UCSD-AML1 (cell line): Measurements from ENCODE around the gene OR9I1.

Source experiments
- DNase-seq: peaks from one replicate; lab custom pipeline; 2025; ENCODE audit not compliant: unreplicated experiment; lab: John Stamatoyannopoulos, UW

Gene OR9I1, protein sequence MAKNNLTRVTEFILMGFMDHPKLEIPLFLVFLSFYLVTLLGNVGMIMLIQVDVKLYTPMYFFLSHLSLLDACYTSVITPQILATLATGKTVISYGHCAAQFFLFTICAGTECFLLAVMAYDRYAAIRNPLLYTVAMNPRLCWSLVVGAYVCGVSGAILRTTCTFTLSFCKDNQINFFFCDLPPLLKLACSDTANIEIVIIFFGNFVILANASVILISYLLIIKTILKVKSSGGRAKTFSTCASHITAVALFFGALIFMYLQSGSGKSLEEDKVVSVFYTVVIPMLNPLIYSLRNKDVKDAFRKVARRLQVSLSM

DNA sequence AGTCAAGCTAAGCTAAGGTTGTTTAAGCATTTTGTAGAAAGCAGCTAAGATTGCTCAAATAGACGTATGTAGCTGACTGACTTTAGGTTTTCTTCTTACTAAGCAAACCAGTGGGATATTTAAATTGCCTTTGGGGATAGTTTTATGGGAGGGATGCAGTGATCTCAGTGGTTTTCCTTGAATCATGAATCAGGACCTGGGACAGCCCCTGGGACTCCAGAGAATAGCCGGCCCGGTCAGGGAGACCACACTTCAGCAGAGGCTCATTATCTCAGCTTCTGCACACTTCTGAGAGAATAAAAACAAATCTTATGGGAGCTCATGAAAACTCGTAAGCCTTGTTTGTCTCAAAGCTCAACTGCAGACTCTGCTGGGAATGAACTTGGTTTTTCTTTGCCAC is at the start of gene OR9I1:
OR9I1 (minus strand) TSS at position 62 of the 400 bp plus-strand sequence. CDS start 6,086 bp downstream, outside the sequence.
- no peak for DNase-seq

DNA sequence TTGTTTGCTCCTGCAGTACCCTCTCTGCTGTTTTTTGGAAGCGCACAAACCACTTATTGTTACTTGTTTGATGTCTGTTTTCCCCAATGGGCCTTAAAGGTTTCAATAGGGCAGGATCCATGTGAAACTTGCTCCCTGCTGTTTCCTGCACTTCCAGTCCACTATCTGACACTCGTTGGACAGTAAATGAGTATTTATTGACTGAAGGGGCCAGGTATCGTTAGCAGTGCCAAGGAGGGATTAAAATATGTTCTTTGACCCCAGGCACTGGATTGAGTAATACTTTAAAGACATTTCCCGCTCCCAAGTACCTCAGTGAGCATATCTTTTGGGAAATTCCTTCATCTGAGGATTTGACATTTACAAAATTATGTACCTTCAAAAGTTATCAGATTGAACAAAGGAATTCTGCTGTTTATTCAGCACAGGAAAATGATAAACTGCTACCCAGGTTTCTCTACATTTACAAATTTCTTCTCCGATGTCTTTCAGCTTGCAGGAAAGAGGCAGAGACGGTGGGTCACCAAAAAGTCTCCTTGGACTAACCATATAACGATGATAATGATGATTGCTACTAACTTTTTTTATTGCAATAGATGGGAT is 40.3 kb upstream of the OR9I1 start:
- DNase-seq = no peak

DNA sequence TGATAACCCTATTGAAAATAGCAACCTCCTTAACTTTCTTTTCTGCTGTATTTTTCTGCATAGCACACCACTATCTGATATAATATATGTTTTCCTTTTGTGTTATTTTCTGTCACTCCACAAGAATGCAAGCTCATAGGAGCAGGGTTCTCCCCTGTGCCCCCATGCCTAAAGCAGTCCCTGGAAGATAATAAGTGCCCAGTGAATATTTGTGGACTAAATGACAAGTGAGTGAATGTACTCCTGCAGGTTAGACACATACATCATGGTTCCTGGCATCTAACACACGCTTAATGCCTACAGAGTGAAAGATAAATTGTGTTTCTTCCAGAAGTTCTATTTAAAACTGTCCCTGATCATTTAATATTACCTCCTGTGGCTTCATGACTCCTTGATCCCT is 39.7 kb upstream of the OR9I1 start:
- no peak for DNase-seq

DNA sequence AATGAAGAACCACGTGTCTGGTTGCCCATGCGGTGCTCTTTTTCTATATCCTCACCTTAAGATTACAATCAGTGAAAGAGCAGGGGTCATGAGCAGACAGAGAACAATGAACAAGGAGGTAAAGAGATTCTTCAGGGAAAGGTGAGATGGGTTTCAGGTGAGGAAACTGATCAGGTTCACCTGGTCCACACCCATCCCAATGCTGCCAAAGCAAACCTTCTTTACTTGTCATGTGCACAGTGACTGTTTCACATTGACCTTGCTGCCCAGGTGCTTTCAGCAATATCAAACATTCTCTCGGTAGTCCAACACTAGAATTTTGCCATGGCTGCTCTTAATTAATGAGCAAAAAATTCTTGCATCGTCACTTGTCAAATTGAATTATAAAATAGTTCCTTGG is 39.1 kb upstream of the OR9I1 start:
- DNase-seq = no peak

DNA sequence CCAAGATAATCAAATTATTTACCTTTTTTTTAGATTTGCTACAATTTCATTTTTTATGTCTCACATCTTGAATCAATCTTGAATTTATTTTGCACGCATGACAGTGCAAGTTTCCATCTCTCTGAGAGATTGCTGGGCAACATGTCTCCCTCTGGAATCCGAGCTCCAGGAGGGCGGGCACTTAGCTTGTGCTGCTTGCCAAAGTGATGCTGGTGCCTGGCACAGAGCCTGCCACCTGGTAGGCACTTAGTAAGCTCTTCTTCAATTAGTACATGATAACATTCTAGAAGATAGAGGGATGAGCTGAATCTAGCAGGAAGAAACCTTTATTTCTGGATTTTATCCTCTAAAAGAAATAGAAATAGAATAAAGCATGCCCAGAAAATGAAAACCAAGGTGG is 27.5 kb upstream of the OR9I1 start:
- no peak for DNase-seq

DNA sequence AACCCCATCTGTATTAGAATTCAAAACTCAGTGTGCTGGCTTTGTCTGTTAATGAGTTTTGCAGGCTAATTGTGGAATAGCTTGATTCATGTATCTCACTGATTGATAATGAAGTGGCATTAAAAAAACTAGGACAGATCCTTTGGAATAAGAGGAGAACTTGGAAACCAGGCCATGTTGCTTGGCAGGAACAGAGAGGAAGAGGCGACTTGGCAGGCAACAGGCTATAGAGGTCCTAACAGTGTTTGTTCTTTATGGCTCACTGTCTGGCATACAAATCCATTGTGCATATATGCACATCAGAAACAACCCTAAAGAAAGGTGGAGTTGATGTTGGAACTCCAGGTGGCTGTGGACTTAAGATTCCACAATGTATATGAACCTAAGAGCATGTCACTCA is 17.4 kb upstream of the OR9I1 start:
- DNase-seq = no peak

DNA sequence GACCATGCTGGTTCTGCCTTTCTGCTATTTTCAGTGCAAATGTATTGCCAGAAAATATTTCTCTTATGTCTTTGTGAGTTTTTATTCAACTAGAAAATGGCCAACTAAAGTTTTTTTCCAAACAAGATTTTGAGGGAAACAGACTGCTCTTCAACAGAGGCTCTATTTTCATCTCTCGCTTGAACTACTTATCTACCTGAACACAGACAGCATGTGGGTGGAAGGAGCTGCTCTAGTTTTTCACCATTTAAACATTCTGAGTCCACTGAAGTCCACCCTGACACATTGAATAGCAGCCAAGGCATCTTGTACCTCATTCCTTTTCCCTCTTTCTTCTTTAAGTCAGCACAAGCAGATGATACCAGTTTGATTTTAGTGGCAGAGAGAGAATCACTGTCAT is 9.8 kb upstream of the OR9I1 start:
- DNase-seq = no peak

DNA sequence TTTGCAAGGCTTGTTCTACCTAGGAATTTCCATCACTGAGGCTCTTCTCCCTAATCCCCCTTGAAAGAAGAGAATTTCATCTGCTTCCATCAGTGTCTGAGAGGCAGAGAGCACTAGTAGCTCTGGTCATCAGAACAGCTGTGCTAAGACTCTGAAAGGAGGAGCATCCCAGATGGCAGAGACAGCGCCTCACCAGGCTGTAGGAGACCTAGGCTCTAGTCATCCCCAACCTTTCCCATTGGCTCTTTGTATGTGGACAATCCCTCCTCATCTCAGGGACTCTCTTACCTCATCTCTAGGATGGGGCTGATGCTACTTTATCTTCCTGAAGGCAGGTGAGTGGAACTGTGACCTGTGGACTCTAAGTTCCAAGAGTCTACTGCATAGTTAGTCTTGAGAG is 8.8 kb upstream of the OR9I1 start:
- DNase-seq = no peak

DNA sequence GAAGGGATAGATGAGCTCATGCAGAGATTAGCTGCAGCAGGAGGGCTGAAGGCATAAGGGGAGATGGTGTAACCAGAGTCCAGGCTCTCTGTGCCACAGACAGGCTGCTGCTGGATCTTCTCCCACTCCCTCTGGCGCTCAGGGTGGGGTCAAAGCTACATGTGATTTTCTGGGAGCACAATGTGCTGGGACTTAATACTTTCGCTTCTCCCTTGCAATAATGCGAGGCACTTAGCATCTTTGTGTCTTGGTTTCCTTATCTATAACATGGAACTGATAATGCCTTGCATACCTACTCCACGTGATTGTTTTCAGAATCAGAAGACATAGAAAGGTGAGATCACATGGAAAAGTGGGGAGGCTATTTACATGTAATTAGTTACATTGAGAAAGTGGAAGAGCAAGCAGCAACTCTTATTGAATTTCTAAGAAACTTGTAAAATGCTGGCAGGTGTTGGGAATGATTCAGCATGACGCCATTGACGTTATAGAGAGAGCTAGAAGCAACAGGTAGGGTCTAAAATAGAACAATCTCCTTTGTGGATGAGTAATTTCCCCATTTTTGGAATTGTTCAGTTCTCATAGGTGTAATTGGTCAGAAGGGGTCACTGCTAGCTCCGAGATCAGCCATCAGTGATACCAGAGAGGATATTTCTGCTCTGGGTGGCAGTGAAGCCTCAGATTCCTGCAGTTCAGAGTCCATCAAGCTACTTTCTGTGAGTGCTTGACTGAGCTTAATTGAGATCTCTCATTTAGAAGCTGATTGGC is 8.2 kb upstream of the OR9I1 start:
- DNase-seq = no peak

DNA sequence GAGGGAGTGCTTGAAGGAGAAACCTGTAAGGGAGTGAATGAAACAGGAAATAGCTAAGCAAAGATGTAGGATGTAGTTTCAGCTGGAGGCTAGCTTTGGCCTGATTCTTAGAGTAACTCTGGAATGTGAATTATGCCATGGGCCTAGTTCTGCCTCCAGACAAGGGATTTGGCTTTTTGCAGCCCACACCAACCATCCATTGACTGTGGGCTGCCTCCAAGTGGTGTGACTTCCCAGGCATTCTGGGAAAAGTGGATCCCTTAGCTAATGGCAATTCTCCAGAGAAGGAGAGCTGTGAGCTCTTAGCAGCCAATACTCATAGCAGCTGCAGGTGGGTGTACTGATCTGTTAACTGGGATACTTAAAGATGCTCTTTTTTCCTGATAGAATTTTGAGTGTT is 2.0 kb upstream of the OR9I1 start:
- no peak for DNase-seq

DNA sequence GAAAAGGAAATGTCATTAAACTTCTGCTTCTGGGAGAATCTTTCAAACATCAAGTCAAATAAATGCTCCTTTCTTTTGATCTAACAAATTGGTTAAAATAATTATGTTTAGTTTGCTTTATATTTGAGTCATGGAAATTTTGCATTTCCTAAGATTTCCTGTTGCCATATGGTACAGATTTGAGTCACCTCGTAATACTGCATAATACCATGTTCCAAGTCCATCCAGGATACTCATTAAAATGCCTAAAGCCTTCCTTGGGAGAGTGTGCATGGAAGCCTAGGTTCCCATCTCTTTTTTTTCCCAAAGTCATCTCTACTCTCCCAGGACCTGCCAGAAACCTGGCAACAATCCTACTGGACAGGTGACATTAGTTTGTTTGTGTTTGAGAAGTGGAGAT is 4.2 kb downstream of the OR9I1 start:
- DNase-seq = no peak

DNA sequence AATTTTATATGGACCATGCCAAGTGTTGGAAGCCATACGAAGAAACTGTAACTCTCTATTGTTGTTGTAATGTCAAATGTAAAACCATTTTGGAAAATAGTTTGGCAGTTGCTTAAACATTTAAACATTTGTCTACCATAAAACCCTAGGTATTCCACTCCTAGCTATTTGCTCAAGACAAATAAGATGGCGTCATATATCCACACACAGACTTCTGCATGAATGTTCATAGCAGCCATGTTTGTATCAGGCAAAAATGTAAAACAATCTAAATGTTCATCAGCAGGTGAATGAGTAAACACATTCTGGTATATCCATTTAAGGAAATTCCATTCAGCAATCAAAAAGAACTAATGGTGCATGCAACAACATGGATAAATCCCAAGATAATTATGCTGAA is 27.9 kb downstream of the OR9I1 start:
- no peak for DNase-seq

DNA sequence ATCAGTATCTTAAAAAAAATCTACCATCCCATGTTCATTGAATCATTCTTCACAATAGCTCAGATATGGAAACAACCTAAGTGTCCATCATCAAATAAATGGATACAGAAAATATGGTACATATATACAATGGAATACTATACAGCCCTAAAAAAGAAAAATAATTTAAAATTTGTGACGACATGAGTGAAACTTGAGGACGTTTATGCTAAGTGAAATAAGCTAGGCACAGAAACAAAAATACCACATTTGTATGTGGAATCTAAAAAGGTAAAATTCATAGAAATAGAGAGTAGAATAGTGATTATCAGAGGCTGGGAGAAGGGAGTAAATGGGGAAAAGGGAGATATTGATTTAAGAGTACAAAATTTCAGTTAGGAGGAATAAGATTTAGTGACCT is 38.8 kb downstream of the OR9I1 start:
- DNase-seq = no peak

DNA sequence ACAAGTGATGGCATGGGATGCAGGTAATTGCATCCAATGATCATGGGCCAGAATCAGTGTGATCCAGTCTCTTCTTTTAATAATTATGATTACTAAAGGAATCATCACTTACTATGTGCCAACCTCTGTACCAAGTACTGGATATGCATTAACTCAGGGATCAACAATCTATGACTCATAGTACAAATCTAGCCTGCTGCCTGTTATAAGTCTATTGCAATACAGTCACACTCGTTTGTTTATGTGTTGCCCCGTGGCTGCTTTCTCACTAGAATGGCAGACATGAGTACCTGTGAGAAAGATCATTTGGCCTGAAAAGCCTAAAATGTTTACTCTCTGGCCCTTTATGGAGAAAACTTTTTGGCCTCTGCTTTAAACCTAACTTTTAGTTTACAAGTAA is 49.5 kb downstream of the OR9I1 start:
- DNase-seq = no peak

DNA sequence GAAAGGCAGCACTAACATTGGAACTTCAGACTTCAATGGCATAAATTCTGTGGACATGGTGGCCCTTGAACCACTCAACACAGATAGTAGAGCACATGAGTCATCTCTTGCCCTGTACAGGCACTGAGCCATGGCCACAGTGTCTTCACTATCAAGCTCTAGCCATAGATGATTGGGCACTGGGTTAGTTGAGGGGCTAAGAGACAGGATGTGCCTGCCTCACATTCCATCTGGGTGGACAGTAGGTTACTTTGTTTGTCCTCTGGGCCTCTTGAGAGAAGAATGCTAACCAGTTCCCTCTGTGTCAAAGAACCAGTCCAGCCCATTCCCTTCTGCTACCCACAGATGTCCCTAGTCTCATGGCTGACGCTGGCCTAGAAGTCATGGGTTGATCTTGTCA is 54.7 kb downstream of the OR9I1 start:
- DNase-seq = no peak

DNA sequence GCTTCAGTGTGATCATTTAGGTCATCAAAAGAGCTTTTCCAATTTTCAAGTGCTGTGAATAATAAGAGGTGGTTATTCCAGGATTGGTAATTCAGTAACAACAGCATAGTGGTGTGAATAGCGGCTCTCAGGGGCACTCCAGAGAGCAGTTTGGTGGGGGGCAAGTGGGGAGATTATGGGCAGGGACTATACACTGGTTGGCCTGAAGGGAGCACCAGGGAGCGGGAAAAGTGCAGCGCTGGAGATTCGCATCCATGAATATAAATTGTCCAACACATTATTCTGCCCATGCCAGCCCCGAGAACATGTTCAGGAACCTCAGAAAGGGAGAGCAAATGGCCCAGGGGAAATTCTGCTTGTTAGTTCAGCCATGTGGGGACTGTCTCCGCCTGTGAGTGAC is 56.7 kb downstream of the OR9I1 start:
- no peak for DNase-seq

DNA sequence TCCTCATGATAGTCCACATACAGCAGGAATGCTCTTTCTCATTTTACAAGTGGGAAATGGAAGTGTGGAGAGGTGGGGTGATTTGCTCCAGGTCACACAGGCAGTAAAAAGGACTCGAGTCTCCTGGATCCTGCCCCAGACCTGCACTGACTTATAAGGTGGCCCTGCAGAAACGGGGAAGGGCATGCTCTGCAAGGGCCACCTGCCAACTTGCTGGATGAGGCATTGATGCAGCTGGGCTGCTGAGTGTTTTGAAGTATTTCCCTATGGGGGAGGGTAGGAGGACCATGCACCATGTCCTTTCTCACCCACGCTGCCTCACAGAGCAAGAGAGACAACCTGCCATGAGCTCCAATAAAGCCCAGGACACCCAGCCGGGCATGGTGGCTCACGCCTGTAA is 57.6 kb downstream of the OR9I1 start:
- DNase-seq = no peak
